NB4 (cell line): ENCODE measurements around the gene HPCA.

Experiments used
- DNase-seq: peaks from one replicate; pipeline ENCODE4 v3.0.0; 2010; ENCODE audit warnings: low read depth
- H3K4me3 ChIP-seq: one replicate; pipeline ENCODE4 v1.5.1; 2011; ENCODE audit warnings: mild to moderate bottlenecking, low read depth, low read length, moderate library complexity
- MYC ChIP-seq: IDR thresholded peaks from 2 replicates; pipeline ENCODE4 v1.6.1; 2011; ENCODE audit warnings: low read depth, low read length
- POLR2A ChIP-seq: IDR thresholded peaks from 2 replicates; pipeline ENCODE4 v1.6.1; 2011; ENCODE audit warnings: mild to moderate bottlenecking; ENCODE audit not compliant: insufficient read length; ENCODE audit errors: extremely low read depth
- TF ChIP-seq, protein P1 (sequence below): IDR thresholded peaks from one replicate; pipeline ENCODE4 v1.5.1; 2012; ENCODE audit warnings: low read depth, low read length
- TF ChIP-seq, protein P2 (sequence below): IDR thresholded peaks from 2 replicates; pipeline ENCODE4 v1.6.1; 2011; ENCODE audit warnings: low read depth, low read length

Gene HPCA

DNA sequence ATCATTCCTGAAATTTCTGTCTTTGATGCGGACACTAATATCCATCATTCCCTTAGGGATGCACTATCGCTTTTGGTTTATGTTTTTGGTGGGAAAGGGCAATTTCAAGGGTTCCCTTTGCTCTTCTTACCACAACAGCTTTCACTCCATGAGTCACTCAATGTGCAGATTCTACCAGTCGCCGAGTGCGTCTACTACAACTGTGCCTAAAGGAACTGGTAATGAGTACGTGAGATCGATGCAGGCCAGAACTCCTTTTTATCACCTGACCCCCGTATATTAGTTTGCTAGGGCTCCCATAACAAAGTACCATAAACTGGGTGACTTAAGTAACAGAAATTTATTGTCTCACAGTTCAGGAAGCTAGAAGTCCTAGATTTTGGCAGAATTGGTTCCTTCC is 42.4 kb downstream of the HPCA start:
- TF ChIP-seq POLR2A: no peak
- TF ChIP-seq, protein P1, sequence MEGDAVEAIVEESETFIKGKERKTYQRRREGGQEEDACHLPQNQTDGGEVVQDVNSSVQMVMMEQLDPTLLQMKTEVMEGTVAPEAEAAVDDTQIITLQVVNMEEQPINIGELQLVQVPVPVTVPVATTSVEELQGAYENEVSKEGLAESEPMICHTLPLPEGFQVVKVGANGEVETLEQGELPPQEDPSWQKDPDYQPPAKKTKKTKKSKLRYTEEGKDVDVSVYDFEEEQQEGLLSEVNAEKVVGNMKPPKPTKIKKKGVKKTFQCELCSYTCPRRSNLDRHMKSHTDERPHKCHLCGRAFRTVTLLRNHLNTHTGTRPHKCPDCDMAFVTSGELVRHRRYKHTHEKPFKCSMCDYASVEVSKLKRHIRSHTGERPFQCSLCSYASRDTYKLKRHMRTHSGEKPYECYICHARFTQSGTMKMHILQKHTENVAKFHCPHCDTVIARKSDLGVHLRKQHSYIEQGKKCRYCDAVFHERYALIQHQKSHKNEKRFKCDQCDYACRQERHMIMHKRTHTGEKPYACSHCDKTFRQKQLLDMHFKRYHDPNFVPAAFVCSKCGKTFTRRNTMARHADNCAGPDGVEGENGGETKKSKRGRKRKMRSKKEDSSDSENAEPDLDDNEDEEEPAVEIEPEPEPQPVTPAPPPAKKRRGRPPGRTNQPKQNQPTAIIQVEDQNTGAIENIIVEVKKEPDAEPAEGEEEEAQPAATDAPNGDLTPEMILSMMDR: no peak
- no peak for TF ChIP-seq MYC
- TF ChIP-seq, protein P2, sequence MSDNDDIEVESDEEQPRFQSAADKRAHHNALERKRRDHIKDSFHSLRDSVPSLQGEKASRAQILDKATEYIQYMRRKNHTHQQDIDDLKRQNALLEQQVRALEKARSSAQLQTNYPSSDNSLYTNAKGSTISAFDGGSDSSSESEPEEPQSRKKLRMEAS: no peak
- DNase-seq: no peak
- H3K4me3 ChIP-seq: no peak overlapping the region

DNA sequence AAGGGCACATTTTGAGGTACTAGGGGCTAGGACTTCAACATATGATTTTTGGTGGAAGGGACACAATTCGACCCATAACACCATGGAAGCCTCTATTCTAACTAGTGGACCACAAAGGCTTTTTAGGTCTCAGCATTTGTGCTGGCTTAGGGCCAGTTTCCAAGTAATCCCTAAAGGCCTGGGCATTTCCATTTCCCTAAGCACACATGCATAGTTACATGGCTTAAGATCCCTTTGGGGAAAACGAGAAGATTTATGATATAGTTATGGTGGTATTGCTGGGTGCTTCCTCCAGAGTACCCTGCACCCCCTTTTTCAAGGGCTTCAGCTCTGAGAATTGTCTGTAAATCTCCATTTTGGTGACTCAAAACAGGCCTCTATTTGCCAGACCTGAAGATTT is 43.1 kb downstream of the HPCA start:
- no peak overlapping the region for H3K4me3 ChIP-seq
- TF ChIP-seq MYC: no peak
- TF ChIP-seq, protein P1: no peak
- TF ChIP-seq, protein P2: no peak
- no peak for TF ChIP-seq POLR2A
- DNase-seq: no peak

DNA sequence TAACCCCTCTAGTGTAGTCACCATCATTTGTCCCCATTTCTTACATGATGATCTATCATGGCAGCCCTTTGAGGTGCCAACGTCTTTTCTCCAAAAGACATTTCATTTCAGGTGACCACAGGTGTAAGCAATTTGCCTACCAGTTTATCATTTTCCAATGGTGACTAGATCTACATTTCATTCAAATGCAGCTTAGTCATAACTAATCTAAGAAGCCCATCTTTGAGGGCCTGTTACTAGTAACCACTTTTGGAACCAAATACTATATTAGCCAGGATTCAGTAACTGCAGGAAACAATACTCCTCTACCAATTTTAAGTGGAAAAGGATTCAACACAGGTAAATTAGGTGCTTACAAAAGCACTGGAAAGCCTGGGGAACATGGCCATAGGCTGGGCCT is 45.5 kb downstream of the HPCA start:
- TF ChIP-seq POLR2A (no peak), MYC (no peak)
- TF ChIP-seq, protein P1: no peak
- TF ChIP-seq, protein P2: no peak
- no peak for DNase-seq
- H3K4me3 ChIP-seq: no peak overlapping the region

DNA sequence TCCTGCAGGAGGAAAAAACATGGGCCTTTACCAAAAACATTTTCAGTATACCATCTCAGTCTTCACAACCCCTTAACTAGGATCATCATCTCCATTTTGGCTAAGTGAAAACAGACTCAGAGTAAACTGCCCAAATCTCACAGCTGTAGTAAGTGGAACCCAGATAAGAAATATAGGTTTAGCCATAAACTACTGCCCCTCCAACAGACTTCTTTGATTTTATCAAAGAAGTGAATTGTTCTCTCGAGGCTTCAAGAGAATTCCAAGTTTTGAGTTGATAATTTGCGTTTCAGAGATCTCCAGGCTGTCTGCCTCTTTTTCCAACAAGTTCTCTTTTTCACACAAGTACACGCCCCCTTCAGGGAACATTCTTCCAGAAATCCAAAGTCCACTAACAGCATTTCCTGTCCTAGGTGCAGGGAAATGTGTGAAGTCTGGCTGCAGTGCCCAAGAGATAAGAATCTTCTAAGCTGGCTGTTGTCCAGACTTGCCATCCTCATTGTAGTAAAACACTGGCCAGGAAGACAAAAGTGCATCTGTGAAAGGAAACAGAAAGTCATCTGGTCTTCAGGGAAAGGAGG is 47.5 kb downstream of the HPCA start:
- H3K4me3 ChIP-seq: no peak overlapping the region
- no peak for DNase-seq
- no peak for TF ChIP-seq POLR2A
- TF ChIP-seq, protein P2: no peak
- TF ChIP-seq, protein P1: no peak

GRCh38 chr1:32934535-32934934 is 48.2 kb downstream of the HPCA start:
- H3K4me3 ChIP-seq: no peak overlapping the region
- TF ChIP-seq POLR2A (no peak), MYC (no peak)
- TF ChIP-seq, protein P2: no peak
- TF ChIP-seq, protein P1: no peak
- no peak for DNase-seq

GRCh38 chr1:32937061-32937460 is 50.8 kb downstream of the HPCA start:
- DNase-seq: no peak
- TF ChIP-seq, protein P2: no peak
- TF ChIP-seq MYC: no peak
- TF ChIP-seq POLR2A: no peak
- TF ChIP-seq, protein P1: no peak

More at GRCh38 chr1:32937061-32937460, 50.8 kb downstream of the HPCA start:
- H3K4me3 ChIP-seq: no peak overlapping the region
